K562 (cell line): ENCODE data around the gene CEP120. TPM values are rescaled to one million over a fixed set of nuclear protein-coding genes. Genes with fewer than 3 reads are reported as not detected.

Source experiments
- ATF7 ChIP-seq: fragments of 450-650 bp; IDR thresholded peaks from 2 replicates; pipeline ENCODE4 v1.7.1; 2014; ENCODE audit warnings: mild to moderate bottlenecking, moderate library complexity
- BACH1 ChIP-seq: fragments of 200-800 bp; sonication (Bioruptor generic); IDR thresholded peaks from 2 replicates; pipeline ENCODE4 v1.6.1; 2016; ENCODE audit warnings: missing genetic modification characterization, missing compliant biosample characterization
- CBFA2T3 ChIP-seq: fragments of 450-650 bp; IDR thresholded peaks from 2 replicates; pipeline ENCODE4 v1.6.1; 2017
- CBX8 ChIP-seq: fragments of 200-600 bp; sonication (generic); IDR thresholded peaks from 2 replicates; pipeline ENCODE4 v1.6.1; 2012; ENCODE audit warnings: borderline replicate concordance, mixed run types, low read depth, mild to moderate bottlenecking, moderate library complexity, mixed read lengths, low read length, control low read depth, inconsistent platforms; ENCODE audit not compliant: poor library complexity, severe bottlenecking; ENCODE audit errors: extremely low read depth
- COPS2 ChIP-seq: fragments of 450-650 bp; conservative IDR thresholded peaks from 2 replicates; pipeline ENCODE4 v1.6.1; 2016; ENCODE audit warnings: mild to moderate bottlenecking, moderate library complexity
- GABPA ChIP-seq: fragments of 200-800 bp; sonication (Bioruptor generic); conservative IDR thresholded peaks from 2 replicates; pipeline ENCODE4 v1.6.1; 2016; ENCODE audit warnings: low read depth, missing genetic modification characterization, missing compliant biosample characterization
- HCFC1 ChIP-seq: IDR thresholded peaks from 2 replicates; pipeline ENCODE4 v1.6.1; 2012; ENCODE audit warnings: low read depth, low read length, improper control_type of control experiment
- HMG20A ChIP-seq: fragments of 450-650 bp; formaldehyde crosslinking; conservative IDR thresholded peaks from 2 replicates; pipeline ENCODE4 v1.4.0; 2020; ENCODE audit warnings: mild to moderate bottlenecking, mixed read lengths
- JUND ChIP-seq, 2 experiments: IDR thresholded peaks; 2 replicates in 1 of 2; 3 replicates in 1 of 2; pipeline ENCODE4 v1.6.1; 2011; ENCODE audit warnings: borderline replicate concordance in 2 of 2, low read depth in 2 of 2, low read length in 2 of 2, improper control_type of control experiment in 1 of 2, missing biosample characterization in 1 of 2, missing genetic modification characterization in 1 of 2, missing genetic modification reagents in 1 of 2
- MTA1 ChIP-seq: fragments of 450-650 bp; IDR thresholded peaks from 2 replicates; pipeline ENCODE4 v1.6.1; 2017; ENCODE audit warnings: borderline replicate concordance
- MYBL2 ChIP-seq, 2 experiments: fragments of 450-650 bp in 1 of 2; sonication (generic) in 1 of 2; formaldehyde crosslinking in 1 of 2; IDR thresholded peaks; 2 replicates each; pipeline versions ENCODE4 v1.6.1 to v1.8.1; 2017 to 2022; ENCODE audit warnings: borderline replicate concordance in 1 of 2, inconsistent platforms in 1 of 2, low read depth in 1 of 2, mild to moderate bottlenecking in 1 of 2, missing genetic modification reagents in 1 of 2, moderate library complexity in 1 of 2
- NCOA1 ChIP-seq: fragments of 450-650 bp; IDR thresholded peaks from 2 replicates; pipeline ENCODE4 v1.6.1; 2016; ENCODE audit warnings: low read depth
- NR2C1 ChIP-seq, 2 experiments: fragments of 450-650 bp; IDR thresholded peaks; 2 replicates each; pipeline ENCODE4 v1.6.1; 2017; ENCODE audit warnings: mild to moderate bottlenecking in 2 of 2, antibody characterized with exemption in 1 of 2, inconsistent platforms in 1 of 2, missing compliant biosample characterization in 1 of 2, missing genetic modification characterization in 1 of 2
- NR2C2 ChIP-seq, 2 experiments: fragments of 200-800 bp in 1 of 2; sonication (Bioruptor generic) in 1 of 2; sonication (generic) in 1 of 2; formaldehyde crosslinking in 1 of 2; IDR thresholded peaks; 2 replicates each; pipeline versions ENCODE4 v1.6.1 to v1.8.0; 2016 to 2022; ENCODE audit warnings: mild to moderate bottlenecking in 1 of 2, missing compliant biosample characterization in 1 of 2, missing genetic modification characterization in 1 of 2, missing genetic modification reagents in 1 of 2
- PREB ChIP-seq: sonication (generic); formaldehyde crosslinking; IDR thresholded peaks from 2 replicates; pipeline ENCODE4 v1.8.1; 2023; ENCODE audit warnings: mild to moderate bottlenecking, missing genetic modification reagents
- RFX1 ChIP-seq: fragments of 450-650 bp; IDR thresholded peaks from 2 replicates; pipeline ENCODE4 v1.6.1; 2016; ENCODE audit warnings: mild to moderate bottlenecking, moderate library complexity
- SMARCC2 ChIP-seq: fragments of 450-650 bp; IDR thresholded peaks from 2 replicates; pipeline ENCODE4 v1.6.1; 2017; ENCODE audit warnings: antibody characterized with exemption, moderate library complexity, mild to moderate bottlenecking, low read depth
- SMARCE1 ChIP-seq: fragments of 450-650 bp; IDR thresholded peaks from 2 replicates; pipeline ENCODE4 v1.7.1; 2016; ENCODE audit warnings: mild to moderate bottlenecking
- TAF1 ChIP-seq: IDR thresholded peaks from 2 replicates; pipeline ENCODE4 v1.6.1; 2011; ENCODE audit warnings: mild to moderate bottlenecking, low read length, moderate library complexity; ENCODE audit not compliant: insufficient read depth, control insufficient read depth, severe bottlenecking; ENCODE audit errors: extremely low read depth
- ZBTB5 ChIP-seq: fragments of 450-650 bp; IDR thresholded peaks from 2 replicates; pipeline ENCODE4 v1.6.1; 2017; ENCODE audit warnings: antibody characterized with exemption
- ZFP1 ChIP-seq: fragments of 450-650 bp; formaldehyde crosslinking; IDR thresholded peaks from 2 replicates; pipeline ENCODE4 v1.4.0; 2020; ENCODE audit warnings: mild to moderate bottlenecking, mixed read lengths
- ZNF12 ChIP-seq: sonication (generic); formaldehyde crosslinking; IDR thresholded peaks from 2 replicates; pipeline ENCODE4 v1.4.0; 2020; ENCODE audit warnings: mild to moderate bottlenecking, missing genetic modification reagents
- ZNF512 ChIP-seq: IDR thresholded peaks from 2 replicates; pipeline ENCODE4 v1.6.1; 2016; ENCODE audit warnings: missing genetic modification characterization, missing compliant biosample characterization
- polyA plus RNA-seq, 8 experiments: library from polyadenylated mRNA; depleted of rRNA in 4 of 8; stranded (reverse) in 5 of 8; unstranded in 3 of 8; fragments of >200 nt; fragmentation: Nextera tagmentation in 2 of 8; fragmentation: Illumina TruSeq in 1 of 8; extraction: Ambion mirVana in 2 of 8; extraction: Trizol in 1 of 8; gene quantifications; 2 replicates each; pipeline versions ENCODE4 v1.2.1 to v1.2.3, GENCODE V29; 2011 to 2014; ENCODE audit warnings: inconsistent platforms in 1 of 8, missing spikeins in 1 of 8
- total RNA-seq, 7 experiments: library from RNA; depleted of rRNA in 6 of 7; stranded (reverse); fragments of >200 nt in 6 of 7; fragmentation: Illumina TruSeq in 2 of 7; extraction: Trizol in 2 of 7; gene quantifications; 2 replicates each; pipeline versions ENCODE4 v1.2.1 to v1.2.3, GENCODE V29; 2011 to 2021; ENCODE audit warnings: low replicate concordance in 1 of 7

The CEP120 gene
- total and polyA plus RNA-seq, 9 of the 15 experiments (the other 6 are each of a cell fraction or from before 2014, with no cell fraction given): 3.3 to 24.9 (median 14.4) TPM

GRCh38 chr5:123460296-123460729 is 37.1 kb upstream of the CEP120 start (continued):
- TF ChIP-seq ZBTB5: no peak
- TF ChIP-seq SMARCE1: peak; percentile 61; the same call in 1 of the 2 replicates
- no peak for TF ChIP-seq ZNF12
- TF ChIP-seq RFX1: no peak
- peak; percentile 47; the same call in 1 of the 2 replicates for TF ChIP-seq NCOA1
- peak; percentile 80 for TF ChIP-seq NR2C1 (IDR thresholded peaks at IDR 0.05)
- TF ChIP-seq NR2C1 (tag; IDR thresholded peaks at IDR 0.05): peak; percentile 80
- TF ChIP-seq MTA1: 0 out of 2 replicates have a peak, but pooled peaks have one; percentile 35
- no peak for TF ChIP-seq NR2C2 (CRISPR knock-in tag; IDR thresholded peaks at IDR 0.05)
- TF ChIP-seq NR2C2 (tag; IDR thresholded peaks at IDR 0.05): peak; percentile 86
- TF ChIP-seq ZNF512 (tag): no peak
- peak; percentile 34; the same call in 1 of the 2 replicates for TF ChIP-seq CBFA2T3
- TF ChIP-seq ZFP1: no peak
- peak; percentile 34; the same call in 1 of the 2 replicates for TF ChIP-seq GABPA (tag)
- TF ChIP-seq COPS2: no peak
- no peak for TF ChIP-seq TAF1
- no peak; the same call in 1 of the 2 replicates for TF ChIP-seq BACH1 (tag)
- no peak for TF ChIP-seq CBX8
- TF ChIP-seq HMG20A (CRISPR knock-in tag): no peak
- TF ChIP-seq JUND (IDR thresholded peaks at IDR 0.05; ENCODE audit: borderline replicate concordance, low read depth, low read length): peak; percentile 58; the same call in 1 of the 2 replicates
- peak; percentile 65; the same call in 2 of the 3 replicates for TF ChIP-seq JUND (tag; IDR thresholded peaks at IDR 0.05; ENCODE audit: borderline replicate concordance, low read depth, low read length)
- no peak for TF ChIP-seq PREB (CRISPR knock-in tag)
- TF ChIP-seq HCFC1: no peak
- TF ChIP-seq ATF7: 0 out of 2 replicates have a peak, but pooled peaks have one; percentile 24
- TF ChIP-seq SMARCC2: 0 out of 2 replicates have a peak, but pooled peaks have one; percentile 27
- TF ChIP-seq MYBL2 (IDR thresholded peaks at IDR 0.05; ENCODE audit: low read depth): peak; percentile 50
- TF ChIP-seq MYBL2 (CRISPR knock-in tag; IDR thresholded peaks at IDR 0.05; ENCODE audit: borderline replicate concordance): no peak
